ENCODE measurements around the gene OTOP3. TPM values are rescaled to one million over a fixed set of nuclear protein-coding genes. Genes with fewer than 3 reads are reported as not detected.

OTOP3 gene
- total RNA-seq, 1 donor from 2014 or later = 0.80 TPM

DNA sequence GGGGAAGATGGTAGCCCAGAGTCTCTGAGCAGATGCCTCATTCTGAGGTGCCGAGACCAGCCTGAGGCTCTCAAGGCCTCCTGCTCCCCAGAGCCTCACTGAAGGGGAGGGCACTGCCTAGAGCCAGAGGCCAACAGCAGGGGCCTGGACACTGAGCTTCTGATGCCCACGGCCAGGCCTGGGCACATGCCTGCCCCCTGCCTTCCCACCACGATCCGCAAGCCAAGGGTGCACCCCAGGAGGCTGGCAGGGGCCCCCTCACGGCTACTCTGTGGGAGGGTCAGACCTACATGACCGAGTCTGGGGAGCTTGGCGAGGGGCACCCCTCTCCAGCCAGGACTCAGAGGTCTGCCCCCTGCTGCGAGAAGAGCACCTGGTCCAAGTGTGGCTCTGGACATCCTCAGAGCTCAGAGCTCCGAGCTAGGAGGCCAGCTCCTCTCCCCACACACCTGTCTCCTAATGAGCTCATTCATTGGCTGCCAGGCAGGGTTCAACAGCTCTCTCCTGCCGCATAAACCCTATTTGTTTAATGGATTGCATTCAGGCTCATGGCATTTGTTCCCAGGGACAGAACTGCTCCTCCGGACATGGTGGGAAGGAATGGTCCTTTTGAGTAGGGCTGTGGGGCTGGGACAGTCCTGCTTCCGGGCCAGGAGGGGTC lies 13.9 kb downstream of the OTOP3 start:
- H3K4me3 Mint-ChIP-seq = no peak overlapping the region
- H3K27ac Mint-ChIP-seq = no peak overlapping the region
- no peak for DNase-seq (ENCODE audit: extremely low spot score, unreplicated experiment)
- H3K27me3 Mint-ChIP-seq = peaks cover 24% of the 10 kb centered on the region
- TF ChIP-seq, protein P1, sequence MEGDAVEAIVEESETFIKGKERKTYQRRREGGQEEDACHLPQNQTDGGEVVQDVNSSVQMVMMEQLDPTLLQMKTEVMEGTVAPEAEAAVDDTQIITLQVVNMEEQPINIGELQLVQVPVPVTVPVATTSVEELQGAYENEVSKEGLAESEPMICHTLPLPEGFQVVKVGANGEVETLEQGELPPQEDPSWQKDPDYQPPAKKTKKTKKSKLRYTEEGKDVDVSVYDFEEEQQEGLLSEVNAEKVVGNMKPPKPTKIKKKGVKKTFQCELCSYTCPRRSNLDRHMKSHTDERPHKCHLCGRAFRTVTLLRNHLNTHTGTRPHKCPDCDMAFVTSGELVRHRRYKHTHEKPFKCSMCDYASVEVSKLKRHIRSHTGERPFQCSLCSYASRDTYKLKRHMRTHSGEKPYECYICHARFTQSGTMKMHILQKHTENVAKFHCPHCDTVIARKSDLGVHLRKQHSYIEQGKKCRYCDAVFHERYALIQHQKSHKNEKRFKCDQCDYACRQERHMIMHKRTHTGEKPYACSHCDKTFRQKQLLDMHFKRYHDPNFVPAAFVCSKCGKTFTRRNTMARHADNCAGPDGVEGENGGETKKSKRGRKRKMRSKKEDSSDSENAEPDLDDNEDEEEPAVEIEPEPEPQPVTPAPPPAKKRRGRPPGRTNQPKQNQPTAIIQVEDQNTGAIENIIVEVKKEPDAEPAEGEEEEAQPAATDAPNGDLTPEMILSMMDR (conservative IDR thresholded peaks at IDR 0.05) = no peak
- no peaks in the 10 kb centered on the region for H3K9me3 Mint-ChIP-seq
- no peaks in the 10 kb centered on the region for H3K4me1 Mint-ChIP-seq (ENCODE audit: unreplicated experiment)
- H3K36me3 Mint-ChIP-seq = no peaks in the 10 kb centered on the region

DNA sequence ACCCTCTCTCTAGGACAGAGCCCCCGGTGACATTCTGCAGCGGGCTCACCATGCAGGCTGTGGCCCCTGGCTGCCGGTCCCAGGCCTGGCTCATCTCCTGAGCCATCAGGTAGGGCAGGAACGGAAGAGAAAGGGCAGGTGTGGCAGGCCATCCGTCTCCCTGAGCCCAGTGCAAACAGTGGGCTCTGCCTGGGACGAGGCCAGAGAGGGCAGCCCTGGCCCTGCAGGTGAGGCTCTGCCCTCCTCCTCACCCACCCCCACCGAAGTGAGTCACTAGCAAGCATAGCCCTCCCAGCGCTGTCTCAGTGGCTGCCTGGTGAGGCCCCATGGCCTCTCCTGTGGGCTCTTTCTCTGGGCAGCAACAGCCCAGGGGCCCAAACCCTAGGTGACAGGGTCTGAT lies 14.5 kb downstream of the OTOP3 start:
- Mint-ChIP-seq H3K9me3 (no peaks in the 10 kb centered on the region), H3K36me3 (no peaks in the 10 kb centered on the region), H3K27ac (no peak overlapping the region), H3K4me1 (ENCODE audit: unreplicated experiment) (no peaks in the 10 kb centered on the region), H3K27me3 (peaks cover 20% of the 10 kb centered on the region), H3K4me3 (no peak overlapping the region)
- no peak for DNase-seq (ENCODE audit: extremely low spot score, unreplicated experiment)
- TF ChIP-seq, protein P1 (conservative IDR thresholded peaks at IDR 0.05) = no peak

DNA sequence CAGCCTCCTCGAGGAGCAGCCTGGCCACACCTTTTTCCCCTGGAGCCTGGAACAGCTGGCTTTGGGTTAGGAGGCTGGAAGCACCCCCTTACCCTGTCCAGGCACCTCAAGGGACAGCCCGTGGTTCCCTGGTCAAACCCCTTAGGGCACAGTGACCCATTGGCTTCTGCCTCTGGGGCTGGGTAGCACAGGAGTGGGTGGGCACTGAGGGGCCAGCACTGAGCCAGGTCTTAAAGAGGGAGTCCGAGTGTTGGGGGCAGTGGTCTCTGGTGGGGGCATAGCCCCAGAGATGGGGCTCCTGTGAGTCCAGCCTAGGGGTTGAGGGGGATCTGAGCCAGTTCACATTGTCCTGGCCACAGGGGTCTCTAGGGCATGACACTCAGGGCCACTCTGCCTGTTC lies 15.4 kb downstream of the OTOP3 start:
- Mint-ChIP-seq H3K9me3 (no peaks in the 10 kb centered on the region), H3K27me3 (peaks cover 12% of the 10 kb centered on the region), H3K36me3 (no peaks in the 10 kb centered on the region), H3K27ac (no peak overlapping the region), H3K4me1 (ENCODE audit: unreplicated experiment) (no peaks in the 10 kb centered on the region), H3K4me3 (no peak overlapping the region)
- no peak for DNase-seq (ENCODE audit: extremely low spot score, unreplicated experiment)
- TF ChIP-seq, protein P1 (conservative IDR thresholded peaks at IDR 0.05) = no peak

DNA sequence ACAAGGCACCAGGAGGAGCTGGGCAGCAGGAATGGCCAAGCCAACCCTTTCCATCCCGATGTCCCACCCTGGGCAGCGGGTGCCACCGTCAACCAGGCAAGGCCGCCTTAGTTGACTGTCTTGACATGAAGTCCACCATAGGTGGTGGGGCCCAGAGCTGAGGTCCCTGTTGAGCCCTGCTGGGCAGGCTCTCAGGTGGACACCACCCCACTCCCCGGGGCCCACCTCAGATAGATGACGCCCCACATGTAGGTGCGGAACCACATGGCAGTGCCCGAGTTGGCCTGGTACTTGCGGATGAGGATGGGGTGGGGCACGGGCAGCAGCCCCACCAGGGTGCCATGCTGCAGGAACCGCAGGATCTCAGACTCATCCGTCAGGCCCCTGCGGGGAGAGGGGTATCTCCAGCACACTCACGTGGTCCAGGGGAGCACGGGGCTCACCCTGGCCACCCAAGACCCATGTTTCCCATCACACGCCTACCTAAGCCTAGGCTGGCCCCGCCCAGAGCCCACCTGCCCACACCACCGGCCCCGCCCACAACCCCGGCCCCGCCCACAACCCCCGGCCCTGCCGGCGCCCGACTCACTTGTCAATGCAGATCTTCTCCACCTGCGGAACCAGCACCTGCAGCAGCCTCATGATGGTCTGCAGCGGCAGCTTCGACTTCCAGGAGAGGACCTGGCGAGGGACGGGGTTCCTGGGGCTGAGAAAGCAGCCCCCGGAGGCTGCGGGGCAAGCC lies 16.2 kb downstream of the OTOP3 start:
- Mint-ChIP-seq H3K36me3 (no peaks in the 10 kb centered on the region), H3K27me3 (peaks cover 11% of the 10 kb centered on the region), H3K4me3 (no peak overlapping the region), H3K27ac (no peak overlapping the region), H3K9me3 (no peaks in the 10 kb centered on the region), H3K4me1 (ENCODE audit: unreplicated experiment) (no peaks in the 10 kb centered on the region)
- TF ChIP-seq, protein P1 (conservative IDR thresholded peaks at IDR 0.05) = no peak
- DNase-seq (ENCODE audit: extremely low spot score, unreplicated experiment) = no peak

DNA sequence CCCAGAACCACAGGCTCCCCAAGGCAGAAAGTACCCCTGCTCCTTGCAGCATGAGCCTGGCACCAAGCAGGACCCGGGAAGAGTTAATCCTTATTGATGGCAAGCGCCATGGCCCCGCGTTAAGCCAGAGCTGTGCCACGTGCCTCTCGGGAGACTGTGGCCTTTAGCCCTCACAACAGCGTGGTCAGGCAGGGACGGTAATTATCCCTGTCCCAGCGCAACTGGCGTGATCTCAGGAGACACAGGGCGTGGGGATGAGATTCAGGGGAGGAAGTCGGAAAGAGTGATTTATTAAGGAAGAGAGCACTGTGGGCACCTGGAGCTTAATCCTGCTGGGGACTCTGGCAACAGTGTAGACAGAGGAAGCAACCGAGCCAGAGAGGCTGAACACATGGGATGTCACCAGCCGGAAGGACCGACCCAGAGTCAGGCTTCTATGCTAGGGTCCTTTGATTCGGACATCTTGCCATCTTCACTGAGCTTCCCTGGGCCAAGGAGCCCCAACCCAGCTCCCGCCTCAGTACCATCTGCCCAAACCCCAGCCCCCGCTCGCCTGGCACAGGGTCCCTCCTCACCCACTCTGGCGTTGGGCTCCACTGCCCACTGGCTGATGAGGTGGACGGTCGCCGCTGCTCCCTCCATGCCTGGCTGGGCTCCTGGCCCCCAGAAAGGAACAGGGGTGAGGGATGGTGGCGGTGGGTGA lies 16.9 kb downstream of the OTOP3 start:
- no peak overlapping the region for H3K4me3 Mint-ChIP-seq
- H3K27ac Mint-ChIP-seq = no peak overlapping the region
- H3K27me3 Mint-ChIP-seq = peaks cover 8% of the 10 kb centered on the region
- H3K4me1 Mint-ChIP-seq (ENCODE audit: unreplicated experiment) = no peaks in the 10 kb centered on the region
- H3K36me3 Mint-ChIP-seq = no peaks in the 10 kb centered on the region
- TF ChIP-seq, protein P1 (conservative IDR thresholded peaks at IDR 0.05) = no peak
- DNase-seq (ENCODE audit: extremely low spot score, unreplicated experiment) = no peak
- H3K9me3 Mint-ChIP-seq = no peaks in the 10 kb centered on the region
